HG02610 (cell line): ENCODE measurements around the gene IZUMO3.
"Not testable (repeated sequence)": the region's sequence is repeated elsewhere in the genome, so short reads cannot be mapped to it uniquely, and the experiment has no call there.

Source experiments
- ATAC-seq: cut with Tn5 transposase; IDR thresholded peaks from one replicate; pipeline ENCODE4 v1.9.1; 2021; ENCODE audit warnings: mild to moderate bottlenecking, moderate library complexity; ENCODE audit not compliant: unreplicated experiment

Gene IZUMO3, protein sequence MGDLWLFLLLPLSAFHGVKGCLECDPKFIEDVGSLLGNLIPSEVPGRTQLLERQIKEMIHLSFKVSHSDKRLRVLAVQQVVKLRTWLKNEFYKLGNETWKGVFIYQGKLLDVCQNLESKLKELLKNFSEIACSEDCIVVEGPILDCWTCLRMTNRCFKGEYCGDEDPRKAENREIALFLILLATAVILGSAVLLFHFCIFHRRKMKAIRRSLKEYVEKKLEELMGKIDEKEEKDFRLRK

DNA sequence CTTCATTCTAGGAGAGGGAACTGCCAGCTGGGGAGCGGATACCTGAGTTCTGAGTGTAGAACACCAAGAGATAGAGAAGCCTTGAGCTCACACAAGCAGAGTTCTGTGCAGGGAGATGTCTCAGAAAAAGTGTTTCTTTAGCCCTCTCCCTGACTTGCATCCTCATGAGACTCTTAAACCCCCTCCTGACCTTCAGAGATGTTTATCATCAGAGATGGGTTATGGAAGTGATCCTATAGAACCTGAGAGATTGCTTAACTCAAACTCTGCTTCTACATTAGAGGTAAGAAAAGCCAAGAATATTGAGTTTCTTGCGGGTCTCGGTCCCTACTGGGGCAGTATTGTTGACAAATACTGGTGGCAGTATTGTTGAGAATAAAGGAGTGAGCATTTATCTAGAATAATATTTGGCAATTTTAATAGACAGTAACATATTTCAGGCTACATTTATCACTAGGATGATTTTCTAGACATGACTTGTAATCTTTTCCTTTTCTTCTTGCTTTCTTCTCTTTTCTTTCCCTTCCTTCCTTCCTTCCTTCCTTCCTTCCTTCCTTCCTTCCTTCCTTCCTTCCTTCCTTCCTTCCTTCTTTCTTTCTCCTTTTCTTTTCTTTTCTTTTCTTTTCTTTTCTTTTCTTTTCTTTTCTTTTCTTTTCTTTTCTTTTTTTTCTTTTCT lies at the start of gene IZUMO3:
IZUMO3 (minus strand) TSS at position 51 of the 676 bp plus-strand sequence. CDS start 248 bp downstream, outside the sequence.
- ATAC-seq: no peak

DNA sequence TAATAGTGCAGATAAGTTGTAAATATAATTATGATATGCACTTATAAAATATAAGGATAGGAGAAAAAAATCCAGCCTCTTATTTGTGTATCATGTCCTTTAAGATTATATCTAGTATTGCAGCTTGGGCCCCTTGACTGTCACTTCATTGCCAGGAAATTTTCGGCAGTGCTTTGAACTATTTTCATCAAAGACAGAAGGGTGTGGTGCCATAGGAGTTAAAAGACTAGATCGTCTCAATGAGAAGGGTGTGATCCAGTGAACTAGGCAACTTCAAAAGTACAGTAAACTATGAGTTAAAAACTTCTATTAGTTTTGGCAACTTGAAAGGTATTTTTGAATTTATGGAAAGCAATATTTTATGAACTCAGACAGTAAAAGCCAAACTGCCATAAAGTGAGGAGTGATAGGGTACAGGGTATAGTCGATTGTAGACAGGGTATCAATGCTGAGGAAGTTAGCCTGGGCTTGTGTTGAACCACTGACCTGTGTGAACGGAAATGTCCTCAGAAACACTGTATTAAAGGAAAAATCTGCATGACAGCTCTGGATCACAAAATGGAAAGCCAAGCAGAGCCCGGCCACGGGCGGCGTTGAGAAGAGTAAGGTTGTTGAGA lies 48.6 kb upstream of the IZUMO3 start:
- ATAC-seq: no peak

DNA sequence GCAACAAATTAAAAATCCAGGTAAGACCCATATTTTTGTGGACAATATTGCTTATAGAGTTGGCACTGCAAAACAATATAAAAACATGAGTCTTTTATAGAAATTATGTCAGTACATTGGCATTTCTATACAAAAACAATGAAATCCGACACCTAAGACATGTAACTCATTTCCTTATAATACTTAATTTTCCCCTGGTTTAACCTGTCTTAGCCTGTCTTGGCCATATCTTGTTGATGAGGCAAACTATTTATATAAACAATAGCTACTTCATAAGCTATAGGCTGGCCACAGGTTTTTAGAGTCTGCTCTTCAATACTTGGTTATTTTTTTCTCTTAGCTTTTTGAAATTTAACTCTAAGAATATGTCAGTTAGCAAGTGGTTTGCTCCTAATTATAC lies 44.7 kb upstream of the IZUMO3 start:
- ATAC-seq: no peak

DNA sequence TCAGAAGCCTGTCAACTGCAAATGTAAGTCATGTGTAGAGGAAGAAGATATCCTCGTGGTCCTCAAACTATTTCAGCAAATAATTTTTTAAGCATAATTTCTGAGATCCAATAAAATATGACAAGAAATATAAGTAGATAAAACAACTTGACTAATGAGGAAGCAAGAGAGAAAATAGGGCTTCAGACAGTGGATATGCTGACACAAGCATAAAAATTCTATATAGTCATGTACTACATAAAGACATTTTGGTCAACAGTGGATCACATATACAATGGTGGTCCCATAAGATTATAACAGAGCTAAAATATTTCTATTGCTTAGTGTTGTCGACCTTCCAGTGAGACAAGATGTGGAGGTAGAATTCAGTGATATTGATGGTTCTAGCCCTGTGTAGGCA lies 42.2 kb upstream of the IZUMO3 start:
- no peak for ATAC-seq

DNA sequence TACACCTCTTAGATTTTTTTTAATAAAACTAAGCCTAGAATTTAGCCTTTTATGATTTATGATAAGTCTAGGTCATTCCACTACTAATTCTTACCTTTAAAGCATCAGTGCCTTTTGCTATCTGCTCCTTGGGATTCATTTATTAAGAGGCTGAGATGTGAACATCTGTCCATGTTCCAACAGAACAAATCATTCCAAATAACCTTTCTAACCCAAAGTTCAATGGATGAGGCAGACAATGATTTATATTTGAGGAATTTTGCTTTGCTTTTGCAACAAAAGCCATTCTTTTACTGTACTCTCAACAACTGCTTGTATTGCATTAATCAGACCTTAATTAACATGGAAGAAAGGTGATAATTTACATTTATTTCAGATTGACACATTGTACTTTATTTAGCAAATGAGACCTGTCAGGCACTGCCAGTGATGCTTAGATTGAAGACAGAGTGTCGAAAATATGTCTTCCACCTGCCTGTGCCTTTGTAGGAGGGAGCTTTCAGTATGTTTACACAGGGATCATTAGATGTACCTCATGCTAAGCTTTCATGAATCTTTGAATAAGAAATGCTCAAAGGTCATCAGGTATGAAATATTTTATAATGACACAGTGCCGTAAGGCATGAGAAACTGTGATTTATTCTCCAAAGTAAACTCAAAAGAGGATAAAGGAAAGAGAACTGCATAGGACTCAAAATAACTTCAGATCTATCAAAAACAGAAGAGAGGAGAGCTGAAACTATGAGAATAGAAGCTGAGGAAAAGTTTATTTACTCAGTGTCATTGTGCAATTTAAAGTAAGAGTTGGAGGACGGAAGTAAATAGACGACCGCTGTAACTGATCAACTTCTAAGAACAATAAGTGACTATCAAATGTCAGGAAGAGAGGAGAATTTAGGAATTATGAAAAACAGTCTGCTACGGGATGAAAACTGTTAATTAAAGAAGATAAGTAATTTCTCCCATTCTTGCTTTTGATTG lies 36.7 kb upstream of the IZUMO3 start:
- no peak for ATAC-seq

DNA sequence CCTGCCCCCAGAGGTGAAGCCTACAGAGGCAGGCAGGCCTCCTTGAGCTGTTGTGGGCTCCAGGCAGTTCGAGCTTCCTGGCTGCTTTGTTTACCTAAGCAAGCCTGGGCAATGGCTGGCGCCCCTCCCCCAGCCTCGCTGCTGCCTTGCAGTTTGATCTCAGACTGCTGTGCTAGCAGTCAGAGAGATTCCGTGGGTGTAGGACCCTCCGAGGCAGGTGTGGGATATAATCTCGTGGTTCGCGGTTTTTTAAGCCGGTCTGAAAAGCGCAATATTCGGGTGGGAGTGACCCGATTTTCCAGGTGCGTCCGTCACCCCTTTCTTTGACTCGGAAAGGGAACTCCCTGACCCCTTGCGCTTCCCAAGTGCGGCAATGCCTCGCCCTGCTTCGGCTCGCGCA lies 34.3 kb upstream of the IZUMO3 start:
- not testable (repeated sequence) for ATAC-seq

DNA sequence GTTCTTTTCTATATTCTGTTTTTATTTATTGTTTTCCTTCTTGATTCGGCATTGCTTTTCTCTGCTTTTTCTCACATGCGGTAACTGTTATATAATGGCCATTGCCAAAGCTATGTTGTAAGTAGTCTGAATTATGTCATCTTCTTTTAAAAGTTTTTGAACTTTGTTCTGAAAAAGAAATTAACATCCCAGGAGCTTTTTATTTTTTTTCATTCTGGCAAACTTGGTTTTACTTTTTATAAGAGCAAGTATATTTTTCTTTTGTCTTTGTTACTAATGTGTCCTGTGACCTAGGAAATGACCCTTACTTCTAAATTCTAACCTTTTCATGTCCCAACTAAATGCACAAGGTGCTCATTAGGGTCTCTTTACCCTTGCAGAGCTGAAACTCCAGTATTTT lies 26.7 kb upstream of the IZUMO3 start:
- ATAC-seq: no peak

DNA sequence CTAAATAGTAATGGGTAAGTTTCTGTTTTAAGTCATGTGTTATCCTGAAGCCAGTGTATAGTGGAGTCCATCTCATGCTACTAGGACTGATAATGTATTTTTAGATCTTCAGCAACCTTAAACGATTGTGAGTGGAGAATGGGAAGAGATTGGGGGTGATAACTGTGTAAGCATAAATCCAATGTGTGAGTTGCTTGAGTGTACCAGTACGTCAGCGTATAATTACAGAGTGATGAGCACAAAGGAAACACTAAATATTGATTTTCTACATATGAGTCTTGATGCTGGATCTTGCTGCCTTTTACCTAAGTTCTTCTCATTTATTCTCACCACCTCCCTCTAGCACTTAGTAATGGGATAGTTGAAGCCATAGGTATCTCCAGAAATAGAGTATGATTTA lies 16.3 kb upstream of the IZUMO3 start:
- no peak for ATAC-seq

DNA sequence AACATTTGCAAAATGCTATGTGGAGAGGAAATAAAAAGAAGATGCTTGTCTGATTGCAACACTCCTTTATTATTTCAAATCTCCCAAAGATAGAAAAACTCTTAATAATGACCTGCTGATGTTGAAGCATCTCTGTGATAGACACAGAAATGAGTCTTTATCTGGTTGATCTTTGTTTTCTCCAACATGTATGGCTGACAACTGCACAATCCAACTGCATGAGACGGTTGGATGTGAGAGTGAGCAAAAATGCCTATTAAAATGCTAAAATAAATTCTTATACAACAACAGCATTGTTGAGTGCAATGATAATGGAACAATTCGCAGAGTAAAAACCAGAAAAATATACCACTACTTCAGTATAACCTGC lies 7.5 kb upstream of the IZUMO3 start:
- no peak for ATAC-seq

DNA sequence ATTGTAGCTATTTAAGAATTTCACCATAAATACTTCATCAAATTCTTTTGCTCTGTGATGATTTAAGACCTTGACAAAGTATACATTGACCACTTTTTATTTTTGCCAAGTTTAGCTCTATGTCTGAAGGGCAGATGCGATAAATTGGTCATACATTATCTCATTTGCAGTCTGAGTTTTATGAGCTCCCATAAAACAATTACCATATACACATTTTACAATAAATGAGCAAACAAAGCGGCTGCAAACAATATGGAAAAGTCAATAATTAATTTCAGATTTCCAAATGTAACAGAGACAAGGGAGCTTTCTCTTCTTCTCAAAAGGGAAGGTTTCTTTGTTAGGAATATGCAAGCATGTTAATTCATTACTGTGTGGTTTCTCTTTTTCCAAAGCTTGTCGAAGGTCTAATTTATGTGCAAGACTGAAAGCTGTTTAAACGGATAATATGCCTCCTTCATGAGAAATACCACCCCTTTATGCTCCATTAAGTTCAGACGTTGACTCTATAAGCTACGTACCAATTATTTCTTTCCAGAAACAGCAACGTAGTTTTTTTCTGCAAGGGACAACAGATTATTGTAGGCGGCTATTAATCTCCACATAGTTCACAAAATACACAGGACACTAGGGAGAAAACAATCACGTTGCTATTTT lies 7.0 kb upstream of the IZUMO3 start:
- no peak for ATAC-seq

DNA sequence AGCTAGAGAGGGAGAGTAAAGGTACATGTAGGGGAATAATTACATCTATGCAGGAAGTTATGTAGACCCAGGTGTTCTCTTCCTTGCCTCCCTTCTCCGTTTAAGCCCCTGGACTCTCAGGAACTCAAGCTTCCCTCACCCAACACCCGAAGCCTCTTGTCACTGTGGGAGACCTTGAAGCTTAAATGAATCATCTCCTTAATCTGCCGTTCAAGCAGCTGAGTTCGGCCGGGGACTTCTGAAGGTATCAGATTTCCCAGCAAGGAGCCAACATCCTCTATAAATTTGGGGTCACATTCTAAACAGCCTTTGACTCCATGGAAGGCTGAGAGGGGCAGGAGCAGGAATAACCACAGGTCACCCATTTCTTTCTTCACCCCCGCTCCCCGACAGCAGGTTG lies 412 bp downstream of the IZUMO3 start:
- ATAC-seq: no peak

DNA sequence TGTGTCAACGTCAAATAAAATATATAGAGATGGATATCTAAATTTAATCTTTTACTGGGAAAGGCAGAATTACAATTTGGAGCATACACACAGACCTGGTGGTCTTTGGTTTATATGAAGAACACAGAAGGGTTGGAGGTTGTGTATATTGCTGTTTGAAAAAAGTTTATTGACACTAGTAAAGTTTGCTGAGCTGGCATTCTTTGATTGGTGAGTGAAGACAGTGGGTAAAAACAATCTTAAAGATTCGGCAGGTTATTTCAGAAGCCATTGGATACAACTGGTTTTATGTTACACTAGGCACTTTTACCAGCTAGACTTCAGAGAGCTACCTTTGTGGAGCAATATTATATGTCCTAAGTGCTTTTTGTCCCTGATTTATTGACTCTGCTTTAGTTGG lies 27.2 kb downstream of the IZUMO3 start:
- no peak for ATAC-seq

DNA sequence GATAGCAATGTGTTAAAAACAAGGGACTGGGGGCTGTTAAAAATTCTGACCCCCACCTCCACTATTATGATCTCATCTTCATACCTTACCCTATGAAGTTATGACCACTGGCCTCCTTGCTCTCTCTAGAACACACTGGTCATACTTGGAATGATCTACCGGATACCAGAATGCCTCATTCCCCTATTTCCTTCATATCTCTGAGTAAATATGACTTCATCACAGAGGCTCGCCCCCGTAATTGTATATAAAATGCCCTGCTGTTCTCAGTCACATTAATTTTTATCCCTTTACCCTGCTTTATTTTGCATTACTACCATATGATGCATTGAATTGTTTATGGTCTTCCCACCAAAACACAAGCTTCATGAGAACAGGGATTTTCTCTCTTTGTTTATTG lies 29.2 kb downstream of the IZUMO3 start:
- no peak for ATAC-seq

DNA sequence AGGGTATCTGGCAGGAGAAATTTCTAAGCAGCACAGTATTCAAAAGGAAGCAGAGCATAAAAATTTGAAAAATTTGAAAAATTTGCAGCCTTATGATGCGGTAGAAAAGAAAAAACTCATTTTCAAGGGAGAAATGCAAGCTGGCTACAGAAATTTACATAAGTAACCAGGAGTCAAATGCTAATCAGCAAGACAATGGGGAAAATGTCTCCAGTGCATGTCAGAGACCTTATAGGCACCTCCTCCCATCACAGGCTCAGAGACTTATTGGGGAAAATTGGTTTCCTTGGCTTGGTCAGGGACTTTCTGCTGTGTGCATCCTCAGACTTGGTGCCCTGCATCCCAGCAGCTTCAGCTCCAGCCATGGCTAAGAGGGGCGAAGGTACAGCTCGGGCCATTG lies 35.8 kb downstream of the IZUMO3 start:
- ATAC-seq: no peak

DNA sequence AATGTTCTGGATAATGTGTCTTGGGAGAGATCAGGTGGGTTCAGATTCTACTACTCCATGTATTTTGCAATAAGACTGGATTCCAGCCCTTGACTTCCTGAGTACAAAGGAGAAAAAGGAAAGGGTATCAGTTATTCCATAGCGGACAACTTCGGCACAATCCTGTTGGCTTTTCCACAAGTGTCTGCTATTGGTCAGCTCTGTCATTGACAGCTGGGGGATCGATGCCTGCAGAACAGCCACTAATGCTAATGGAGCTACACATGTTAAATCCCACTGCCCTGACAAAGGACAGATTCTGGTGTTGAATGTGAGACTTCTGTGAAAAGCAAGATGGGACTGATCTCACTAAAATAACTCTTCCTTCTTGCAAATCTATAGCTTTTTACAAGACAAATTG lies 41.2 kb downstream of the IZUMO3 start:
- ATAC-seq: no peak

DNA sequence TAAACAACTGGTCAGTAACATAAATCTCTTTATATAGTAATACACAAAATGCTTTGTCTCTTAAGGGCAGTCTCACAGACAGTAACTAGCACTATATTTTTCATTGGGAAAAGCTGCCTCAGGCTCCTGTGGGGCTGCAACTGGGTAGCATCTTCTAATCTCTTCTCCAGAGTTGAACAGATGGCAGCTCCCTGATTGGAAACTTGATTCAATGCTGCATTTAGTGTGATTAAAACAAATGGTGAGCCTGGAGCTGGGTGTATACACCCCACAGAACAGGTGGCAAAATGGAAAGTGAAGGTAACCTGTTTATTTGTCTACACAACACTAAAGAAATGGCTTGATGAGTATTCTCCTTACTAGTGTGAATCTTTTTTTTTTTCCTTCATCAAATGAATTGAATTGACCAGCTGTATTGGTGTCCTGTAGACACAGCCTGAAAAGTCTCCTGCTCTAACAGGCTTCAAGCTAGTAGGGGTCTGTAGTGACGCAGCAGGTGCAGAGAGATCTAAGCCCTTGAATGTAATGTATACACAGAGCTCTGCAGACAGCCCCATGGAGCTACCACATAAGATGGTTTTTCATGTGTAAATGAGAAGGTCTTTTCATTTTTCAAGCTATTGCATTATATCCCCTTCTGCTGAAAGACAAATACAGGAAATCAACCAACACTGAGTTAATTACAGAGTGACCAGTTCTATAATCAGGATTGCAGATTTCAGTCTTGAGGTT lies 43.3 kb downstream of the IZUMO3 start:
- no peak for ATAC-seq

DNA sequence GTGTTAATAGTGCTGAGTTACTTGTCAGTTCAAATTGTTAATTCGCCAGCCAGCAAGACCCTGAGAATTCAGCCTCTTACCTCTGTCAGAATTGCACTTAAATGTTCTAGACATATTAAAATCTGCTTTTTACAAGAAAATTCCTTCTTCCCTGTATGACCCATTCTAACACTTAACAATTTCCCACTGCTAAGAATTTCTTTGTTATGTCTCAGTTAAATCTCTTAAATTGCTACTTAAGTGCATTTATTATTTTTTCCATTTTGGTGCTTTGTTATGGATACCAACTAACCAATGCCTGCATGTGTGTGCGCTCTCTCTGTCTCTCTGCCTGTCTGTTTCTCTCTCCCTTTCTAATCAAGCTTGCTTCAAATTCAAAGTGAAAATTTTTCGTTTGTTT lies 44.9 kb downstream of the IZUMO3 start:
- no peak for ATAC-seq

DNA sequence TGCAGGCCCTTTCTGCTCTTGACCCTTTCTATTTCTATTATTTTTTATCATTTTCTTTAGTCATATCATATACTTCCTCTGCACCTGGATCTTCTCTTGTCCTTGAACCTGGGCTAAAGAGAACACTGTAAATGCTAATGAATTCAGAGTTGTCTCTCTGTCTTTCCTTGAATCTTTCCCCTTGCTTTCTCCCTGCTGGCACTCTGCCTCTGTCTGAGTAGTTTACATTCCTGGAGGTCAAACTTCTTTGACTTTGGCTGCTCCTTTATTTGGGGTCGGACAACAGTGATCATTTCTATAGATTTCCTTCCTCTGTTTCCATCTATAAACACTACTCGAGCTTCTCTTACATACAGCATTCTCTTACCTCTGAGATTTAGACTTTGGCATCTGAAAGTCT lies 47.1 kb downstream of the IZUMO3 start:
- ATAC-seq: no peak

DNA sequence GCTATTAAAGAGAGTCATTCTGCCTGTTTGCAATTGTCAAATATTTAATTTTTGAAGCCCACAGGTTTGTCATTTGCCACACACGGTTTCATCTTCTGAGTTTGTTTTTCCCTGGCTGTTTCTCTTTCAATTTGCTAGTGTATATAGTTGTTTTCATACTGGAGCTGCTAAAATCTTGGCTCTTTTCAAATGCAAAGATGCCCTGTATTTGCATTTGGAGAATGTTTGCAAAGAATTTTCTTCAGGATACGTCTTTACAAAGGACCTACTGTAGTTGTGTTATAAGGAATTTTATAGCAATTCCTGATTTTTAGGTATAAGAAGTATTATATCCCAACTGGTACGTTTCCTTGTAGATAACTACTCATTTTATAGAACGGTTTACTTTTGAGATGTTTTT lies 48.0 kb downstream of the IZUMO3 start:
- no peak for ATAC-seq
